GM12875 (cell line): ENCODE data around the gene RPL13A.
"Not testable (repeated sequence)": the region's sequence is repeated elsewhere in the genome, so short reads cannot be mapped to it uniquely, and the experiment has no call there.

Source experiments
- H3K4me3 ChIP-seq: one replicate; pipeline ENCODE4 v1.5.1; 2011; ENCODE audit warnings: low read depth, low read length, control low read depth
- TF ChIP-seq, protein P1 (sequence below): IDR thresholded peaks from 2 replicates; pipeline ENCODE4 v1.5.1; 2011; ENCODE audit warnings: low read depth, mild to moderate bottlenecking, control low read depth, inconsistent platforms, low read length, moderate library complexity, borderline replicate concordance; ENCODE audit not compliant: insufficient read depth

Gene RPL13A

DNA sequence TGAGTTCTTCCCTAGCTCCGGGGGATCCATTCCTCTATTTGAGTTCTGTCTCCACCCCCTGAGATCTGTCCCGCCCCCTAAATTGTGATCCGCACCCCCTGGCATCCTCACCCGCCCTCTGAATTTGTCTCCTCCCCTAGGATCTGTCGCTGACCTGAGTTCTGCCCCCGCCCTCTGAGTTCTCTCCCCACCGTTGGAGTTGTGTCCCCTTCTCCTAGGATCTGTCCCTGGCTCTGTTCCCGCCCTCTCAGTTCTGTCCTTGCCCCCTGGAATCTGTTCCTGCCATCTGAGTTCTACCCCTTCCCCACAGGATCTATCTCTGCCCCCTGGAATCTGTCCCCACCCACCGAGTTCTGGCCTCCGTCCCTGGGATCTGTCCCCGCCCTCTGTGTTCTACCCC, 45.1 kb upstream of the RPL13A start:
- no peak overlapping the region for H3K4me3 ChIP-seq
- TF ChIP-seq, protein P1, sequence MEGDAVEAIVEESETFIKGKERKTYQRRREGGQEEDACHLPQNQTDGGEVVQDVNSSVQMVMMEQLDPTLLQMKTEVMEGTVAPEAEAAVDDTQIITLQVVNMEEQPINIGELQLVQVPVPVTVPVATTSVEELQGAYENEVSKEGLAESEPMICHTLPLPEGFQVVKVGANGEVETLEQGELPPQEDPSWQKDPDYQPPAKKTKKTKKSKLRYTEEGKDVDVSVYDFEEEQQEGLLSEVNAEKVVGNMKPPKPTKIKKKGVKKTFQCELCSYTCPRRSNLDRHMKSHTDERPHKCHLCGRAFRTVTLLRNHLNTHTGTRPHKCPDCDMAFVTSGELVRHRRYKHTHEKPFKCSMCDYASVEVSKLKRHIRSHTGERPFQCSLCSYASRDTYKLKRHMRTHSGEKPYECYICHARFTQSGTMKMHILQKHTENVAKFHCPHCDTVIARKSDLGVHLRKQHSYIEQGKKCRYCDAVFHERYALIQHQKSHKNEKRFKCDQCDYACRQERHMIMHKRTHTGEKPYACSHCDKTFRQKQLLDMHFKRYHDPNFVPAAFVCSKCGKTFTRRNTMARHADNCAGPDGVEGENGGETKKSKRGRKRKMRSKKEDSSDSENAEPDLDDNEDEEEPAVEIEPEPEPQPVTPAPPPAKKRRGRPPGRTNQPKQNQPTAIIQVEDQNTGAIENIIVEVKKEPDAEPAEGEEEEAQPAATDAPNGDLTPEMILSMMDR, result no peak

DNA sequence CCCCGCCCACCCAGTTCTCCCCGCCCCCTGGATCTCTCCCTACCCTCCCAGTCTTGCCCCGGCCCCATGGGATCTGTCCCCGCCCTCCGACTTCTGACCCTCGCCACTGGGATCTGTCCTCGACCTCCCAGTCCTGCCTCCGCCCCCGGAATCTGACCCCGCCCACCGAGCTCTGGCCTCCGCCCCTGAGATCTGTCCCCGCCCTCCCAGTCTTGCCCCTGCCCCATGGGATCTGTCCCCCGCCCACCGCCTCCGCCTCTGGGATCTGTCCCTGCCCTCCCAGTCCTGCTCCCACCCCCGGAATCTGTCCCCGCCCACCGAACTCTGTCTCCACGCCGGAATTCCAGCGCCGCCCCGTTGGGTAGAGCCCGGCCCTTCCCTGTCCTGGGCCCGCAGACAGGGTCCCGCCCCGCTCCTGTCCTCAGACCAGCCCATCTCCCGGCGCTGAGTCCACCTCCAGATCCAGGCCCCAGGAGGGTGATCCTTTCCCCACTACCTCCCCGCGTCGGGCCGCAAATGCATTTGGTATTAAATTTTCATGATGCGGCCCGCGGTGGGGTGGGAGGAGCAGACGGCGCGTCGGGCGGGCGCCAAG, 44.5 kb upstream of the RPL13A start:
- TF ChIP-seq, protein P1, result no peak

DNA sequence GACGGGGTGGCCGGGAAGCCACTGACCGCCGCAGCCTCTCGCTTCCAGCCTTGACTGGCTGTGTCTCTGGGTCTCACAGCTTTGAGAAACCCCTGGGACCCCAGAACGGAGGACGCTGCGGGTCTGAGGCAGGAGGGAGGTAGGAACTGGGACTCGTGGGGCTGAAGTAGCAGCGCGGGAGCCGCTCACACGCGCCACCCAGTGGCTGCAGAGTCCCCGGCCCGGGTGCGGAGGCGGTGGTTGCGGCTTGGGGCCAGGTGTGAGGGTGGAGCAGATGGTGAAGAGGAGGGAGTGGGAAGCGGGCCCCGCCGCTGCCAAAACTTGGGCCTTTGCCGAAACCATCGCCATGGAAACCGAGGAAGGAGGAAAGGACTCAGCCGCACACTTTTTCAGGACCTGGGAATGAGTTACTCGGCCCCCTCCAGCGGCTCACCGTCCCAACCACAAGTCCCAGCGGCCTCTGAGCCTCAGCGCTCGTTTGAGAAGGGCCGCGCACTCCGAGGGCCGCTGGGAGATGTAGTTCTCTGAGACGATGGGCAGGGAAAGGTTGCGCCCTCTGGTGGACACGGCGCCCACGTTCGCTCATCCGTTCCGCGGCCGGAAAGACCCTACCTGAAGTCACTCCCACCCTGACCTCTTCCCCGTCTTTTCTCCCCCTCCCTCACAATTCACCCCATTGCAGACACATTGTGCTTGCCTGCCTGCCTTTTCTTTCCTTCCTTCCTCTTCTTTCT, 43.9 kb upstream of the RPL13A start:
- peak overlapping the region; percentile 52 for H3K4me3 ChIP-seq
- TF ChIP-seq, protein P1, result peak; percentile 98

More for the DNA sequence above, 44.5 kb upstream of the RPL13A start:
- H3K4me3 ChIP-seq, result peak overlapping the region; percentile 52

DNA sequence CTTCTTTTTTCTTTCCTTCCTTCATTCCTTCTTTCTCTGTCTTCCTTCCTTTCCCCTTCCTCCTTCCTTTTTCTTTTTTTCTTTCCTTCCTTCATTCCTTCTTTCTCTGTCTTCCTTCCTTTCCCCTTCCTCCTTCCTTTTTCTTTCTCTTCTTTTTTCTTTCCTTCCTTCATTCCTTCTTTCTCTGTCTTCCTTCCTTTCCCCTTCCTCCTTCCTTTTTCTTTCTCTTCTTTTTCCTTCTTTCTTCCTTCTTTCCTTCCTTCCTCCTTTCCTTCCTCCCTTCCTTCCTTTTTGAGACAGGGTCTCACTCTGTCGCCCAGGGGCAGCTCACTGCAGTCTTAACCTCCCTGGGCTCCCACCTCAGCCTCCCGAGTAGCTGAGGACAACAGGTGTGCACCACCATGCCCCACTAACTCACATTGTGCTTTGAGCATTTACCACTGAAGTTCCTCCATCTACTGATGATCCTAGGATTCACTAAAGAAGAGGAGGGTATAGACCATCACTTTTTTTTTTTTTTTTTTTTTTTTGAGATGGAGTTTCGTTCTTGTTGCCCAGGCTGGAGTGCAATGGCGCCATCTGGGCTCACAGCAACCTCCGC, 43.2 kb upstream of the RPL13A start:
- not testable (repeated sequence) for H3K4me3 ChIP-seq

DNA sequence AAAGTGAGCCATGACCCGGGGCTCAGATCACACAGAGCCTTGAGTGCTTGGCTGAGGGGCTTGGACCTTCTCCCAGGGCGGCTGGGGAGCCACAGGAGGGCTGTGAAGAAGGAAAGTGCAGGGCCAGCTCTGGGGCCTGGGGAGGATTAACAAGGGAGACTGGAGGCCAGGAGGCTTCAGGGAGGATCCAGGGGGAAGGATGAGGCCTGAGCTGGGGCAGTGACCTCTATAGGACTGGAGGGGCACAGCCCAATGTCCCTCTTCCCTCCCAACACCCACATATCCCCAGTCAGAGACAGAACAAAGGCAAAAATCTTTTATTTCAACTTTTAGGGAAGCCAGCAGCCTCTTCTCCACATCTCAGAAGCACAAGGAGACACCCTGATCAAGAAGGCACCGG, 41.4 kb upstream of the RPL13A start:
- TF ChIP-seq, protein P1, result no peak
- H3K4me3 ChIP-seq, result no peak overlapping the region

DNA sequence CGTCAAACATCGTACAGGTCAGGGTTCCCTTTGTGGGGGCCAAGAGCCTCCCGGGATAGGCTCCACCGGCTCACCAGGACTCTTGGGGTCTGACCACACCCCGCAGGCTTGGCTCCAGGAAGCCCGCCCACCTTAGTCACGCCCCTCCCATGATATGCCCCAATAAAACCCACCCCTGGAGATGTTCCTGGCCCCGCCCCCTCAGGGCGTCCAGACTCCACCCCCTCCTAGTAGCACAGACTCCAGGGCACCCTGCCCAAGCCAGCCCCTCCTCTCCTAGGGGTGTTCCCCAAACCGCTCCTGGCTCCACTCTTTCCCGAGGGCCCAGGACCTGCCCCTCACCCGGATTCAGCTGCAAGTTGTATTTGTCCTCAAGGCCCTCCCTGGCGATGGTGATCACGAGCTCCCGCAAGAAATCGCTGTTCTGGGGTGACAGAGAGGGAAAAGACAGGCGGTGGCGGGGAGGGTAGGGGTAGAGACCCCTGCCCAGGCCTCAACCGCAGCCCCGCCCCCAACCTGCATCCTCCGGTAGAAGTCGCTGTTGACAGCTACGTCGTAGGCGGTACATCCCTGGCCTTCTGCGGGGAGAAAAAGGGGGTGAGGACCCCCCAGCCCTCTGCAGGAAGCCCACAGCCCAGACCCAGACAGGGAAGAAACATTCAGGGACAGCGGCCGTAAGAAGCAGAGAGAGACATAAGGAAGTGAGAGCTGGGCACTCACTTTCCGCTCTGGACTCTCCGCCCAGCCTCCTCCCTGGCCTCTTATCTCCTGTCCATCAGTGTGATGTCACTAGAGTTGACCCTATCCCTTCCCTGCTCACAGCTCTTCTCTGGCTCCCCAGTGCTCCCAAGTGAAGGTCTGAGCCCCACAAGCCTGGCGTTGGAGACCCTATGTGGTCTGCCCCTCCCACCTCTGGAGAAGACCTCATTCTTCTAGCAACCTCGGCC, 39.6 kb upstream of the RPL13A start:
- TF ChIP-seq, protein P1, result no peak

DNA sequence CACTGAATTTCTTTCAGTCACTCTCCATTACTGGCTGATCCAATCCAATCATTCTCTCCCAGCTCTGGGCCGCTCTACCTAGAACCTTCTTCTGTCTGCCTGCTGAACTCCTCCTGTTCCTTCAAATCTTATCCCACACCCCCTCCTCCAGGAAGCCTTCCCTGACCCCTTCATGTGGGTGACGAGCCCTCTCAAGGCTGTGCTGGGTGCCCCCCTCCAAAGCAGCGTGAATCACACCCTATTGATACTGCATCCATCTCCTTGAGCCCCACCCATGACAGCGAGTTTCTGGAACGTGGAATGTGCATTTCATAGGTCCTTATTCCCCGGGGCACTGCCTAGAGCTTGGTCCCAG, 39.0 kb upstream of the RPL13A start:
- TF ChIP-seq, protein P1, result no peak
- no peak overlapping the region for H3K4me3 ChIP-seq

More for the DNA sequence above, 39.6 kb upstream of the RPL13A start:
- H3K4me3 ChIP-seq, result no peak overlapping the region
